CD4-positive, alpha-beta memory T cell (primary cell): ENCODE results near the gene ADAM12. TPM values are rescaled to one million over a fixed set of nuclear protein-coding genes. Genes with fewer than 3 reads are reported as not detected.

Experiments
- CTCF ChIA-PET: fragments of 350-600 bp; sonication (Branson Sonifier 250); formaldehyde crosslinking; loops from one replicate; lab custom pipeline; 2021; ENCODE audit warnings: inconsistent platforms; ENCODE audit not compliant: partially characterized antibody; lab: Charles Lee
- POLR2A ChIA-PET: fragments of 350-600 bp; sonication (Branson Sonifier 250); formaldehyde crosslinking; loops from one replicate; lab custom pipeline; 2021; ENCODE audit not compliant: partially characterized antibody; lab: Charles Lee
- DNase-seq, 5 donors: peaks; one replicate each; pipeline versions ENCODE4 v3.0.0 to v3.0.0-alpha.2; 2020 to 2022; ENCODE audit warnings: mixed read lengths in 1 of 5
- H3K27ac ChIP-seq: one replicate; pipeline ENCODE4 v1.7.0; 2013; ENCODE audit warnings: low read depth, low read length
- H3K27me3 ChIP-seq: 2 replicates; pipeline ENCODE4 v1.7.0; 2013; ENCODE audit warnings: mild to moderate bottlenecking, low read length, moderate library complexity; ENCODE audit not compliant: insufficient read depth
- H3K36me3 ChIP-seq: 2 replicates; pipeline ENCODE4 v1.7.0; 2013; ENCODE audit warnings: mild to moderate bottlenecking, low read length, moderate library complexity; ENCODE audit not compliant: insufficient read depth
- H3K4me1 ChIP-seq: 2 replicates; pipeline ENCODE4 v1.7.0; 2013; ENCODE audit warnings: mild to moderate bottlenecking, low read length, moderate library complexity; ENCODE audit not compliant: insufficient read depth
- H3K4me3 ChIP-seq, 2 donors: one replicate each; pipeline ENCODE4 v1.7.0; 2013; ENCODE audit warnings: low read length in 2 of 2, mild to moderate bottlenecking in 1 of 2
- H3K9me3 ChIP-seq, 2 donors: one replicate each; pipeline ENCODE4 v1.7.0; 2013; ENCODE audit warnings: low read length in 2 of 2, control low read depth in 1 of 2; ENCODE audit not compliant: control insufficient read depth in 1 of 2
- H3K27ac Mint-ChIP-seq, 7 donors: one replicate each; pipeline ENCODE4 v1.8.0; 2020 to 2021; ENCODE audit warnings: mixed read lengths in 7 of 7, mild to moderate bottlenecking in 6 of 7, inconsistent platforms in 3 of 7, moderate library complexity in 3 of 7
- H3K27me3 Mint-ChIP-seq, 2 donors: one replicate each; pipeline ENCODE4 v1.8.0; 2020 to 2021; ENCODE audit warnings: mixed read lengths in 2 of 2
- H3K36me3 Mint-ChIP-seq, 2 donors: one replicate each; pipeline ENCODE4 v1.8.0; 2020 to 2021; ENCODE audit warnings: mixed read lengths in 2 of 2, inconsistent platforms in 1 of 2, mild to moderate bottlenecking in 1 of 2
- H3K4me1 Mint-ChIP-seq, 4 donors: one replicate each; pipeline ENCODE4 v1.8.0; 2020 to 2021; ENCODE audit warnings: mixed read lengths in 4 of 4, mild to moderate bottlenecking in 1 of 4
- H3K4me3 Mint-ChIP-seq, 8 donors: one replicate each; pipeline ENCODE4 v1.8.0; 2020 to 2021; ENCODE audit warnings: mixed read lengths in 8 of 8, mild to moderate bottlenecking in 7 of 8, moderate library complexity in 6 of 8, inconsistent platforms in 3 of 8
- H3K9me3 Mint-ChIP-seq, 8 donors: one replicate each; pipeline ENCODE4 v1.8.0; 2020 to 2021; ENCODE audit warnings: mixed read lengths in 8 of 8, mild to moderate bottlenecking in 5 of 8, inconsistent platforms in 3 of 8, moderate library complexity in 1 of 8
- intact Hi-C: fragments of 100-400 bp; cut with micrococcal nuclease; formaldehyde crosslinking; loops from one replicate; pipeline ENCODE4 v1.15.1; 2023
- polyA plus RNA-seq, 2 donors: library from polyadenylated mRNA; unstranded; fragments of 300-500 nt; fragmentation: Illumina TruSeq; gene quantifications; one replicate each; pipeline ENCODE4 v1.2.3, GENCODE V29; 2021
- total RNA-seq, 2 experiments: library from RNA; stranded (reverse); gene quantifications; one replicate each; pipeline ENCODE4 v1.2.3, GENCODE V29; 2021

Gene ADAM12
- total and polyA plus RNA-seq, 4 experiments from 2014 or later: 0.17 to 2.3 (median 1.1) TPM

- no peaks in the 10 kb centered on the region for H3K4me1 ChIP-seq
- no peak overlapping the region for H3K27ac ChIP-seq
- ChIA-PET CTCF (no interaction called here), POLR2A (no interaction called here)
- peaks cover 0 to 9% (median 3%) of the 10 kb centered on the region in 8 donors for H3K9me3 Mint-ChIP-seq
- H3K36me3 Mint-ChIP-seq: no peaks in the 10 kb centered on the region
- H3K4me1 Mint-ChIP-seq: no peaks in the 10 kb centered on the region
- DNase-seq: no peak
- H3K9me3 ChIP-seq: no peaks in the 10 kb centered on the region
- H3K27me3 ChIP-seq: no peaks in the 10 kb centered on the region
- H3K4me3 Mint-ChIP-seq: no peak overlapping the region
- no peaks in the 10 kb centered on the region for H3K36me3 ChIP-seq
- H3K4me3 ChIP-seq: no peak overlapping the region
- H3K27ac Mint-ChIP-seq: no peak overlapping the region
- intact Hi-C loops: no loop called here
- H3K27me3 Mint-ChIP-seq: no peaks in the 10 kb centered on the region
Observed at GRCh38 chr10:126373972-126374371, 14.3 kb downstream of the ADAM12 start.

GRCh38 chr10:126373147-126373546 is 15.1 kb downstream of the ADAM12 start:
- Histone ChIP-seq H3K36me3 (no peaks in the 10 kb centered on the region), H3K27ac (no peak overlapping the region), H3K4me1 (no peaks in the 10 kb centered on the region), H3K9me3 (no peaks in the 10 kb centered on the region), H3K4me3 (no peak overlapping the region), H3K27me3 (no peaks in the 10 kb centered on the region)
- Mint-ChIP-seq H3K36me3 (no peaks in the 10 kb centered on the region), H3K4me1 (no peaks in the 10 kb centered on the region), H3K27me3 (no peaks in the 10 kb centered on the region), H3K4me3 (no peak overlapping the region), H3K9me3 (peaks cover 0 to 7% (median 3%) of the 10 kb centered on the region in 8 donors), H3K27ac (no peak overlapping the region)
- ChIA-PET POLR2A (no interaction called here), CTCF (no interaction called here)
- DNase-seq: no peak
- intact Hi-C loops: no loop called here

DNA sequence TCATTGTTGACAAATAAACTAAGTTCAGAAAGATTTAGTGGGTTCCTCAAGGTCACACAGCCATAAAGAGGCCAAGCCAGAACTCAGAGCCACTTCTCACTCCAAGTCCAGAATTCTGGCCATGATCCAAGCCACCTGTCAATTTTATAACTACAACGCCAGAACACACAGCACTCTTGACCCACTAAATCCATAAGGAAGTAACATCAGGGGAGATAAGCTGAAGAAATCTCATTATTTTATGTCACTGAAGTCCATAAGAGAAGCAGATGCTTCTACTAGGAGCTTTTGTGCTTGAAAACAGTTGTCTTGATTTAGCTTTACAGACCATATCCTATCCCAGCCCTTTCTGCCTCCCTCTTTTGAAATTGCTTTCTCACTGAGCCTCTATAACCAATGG is 15.9 kb downstream of the ADAM12 start:
- H3K4me3 ChIP-seq: no peak overlapping the region
- Mint-ChIP-seq H3K36me3 (no peaks in the 10 kb centered on the region), H3K27ac (no peak overlapping the region), H3K4me1 (no peaks in the 10 kb centered on the region), H3K27me3 (no peaks in the 10 kb centered on the region), H3K9me3 (peaks cover 0 to 7% (median 3%) of the 10 kb centered on the region in 8 donors), H3K4me3 (no peak overlapping the region)
- no peaks in the 10 kb centered on the region for H3K36me3 ChIP-seq
- no peaks in the 10 kb centered on the region for H3K4me1 ChIP-seq
- DNase-seq: no peak
- H3K9me3 ChIP-seq: no peaks in the 10 kb centered on the region
- H3K27me3 ChIP-seq: no peaks in the 10 kb centered on the region
- ChIA-PET CTCF (no interaction called here), POLR2A (no interaction called here)
- H3K27ac ChIP-seq: no peak overlapping the region
- intact Hi-C loops: no loop called here

GRCh38 chr10:126369125-126369710 is 19.1 kb downstream of the ADAM12 start:
- Mint-ChIP-seq H3K27me3 (no peaks in the 10 kb centered on the region), H3K4me3 (no peak overlapping the region), H3K36me3 (no peaks in the 10 kb centered on the region), H3K4me1 (no peaks in the 10 kb centered on the region), H3K27ac (peak overlapping the region in 1 of 7 donors; percentile 44), H3K9me3 (no peaks in the 10 kb centered on the region)
- H3K27me3 ChIP-seq: no peaks in the 10 kb centered on the region
- H3K27ac ChIP-seq: no peak overlapping the region
- DNase-seq: no peak
- CTCF ChIA-PET: no interaction called here
- H3K36me3 ChIP-seq: no peaks in the 10 kb centered on the region
- POLR2A ChIA-PET: no interaction called here
- no peaks in the 10 kb centered on the region for H3K4me1 ChIP-seq
- no peaks in the 10 kb centered on the region for H3K9me3 ChIP-seq
- intact Hi-C loops: no loop called here
- H3K4me3 ChIP-seq: no peak overlapping the region

DNA sequence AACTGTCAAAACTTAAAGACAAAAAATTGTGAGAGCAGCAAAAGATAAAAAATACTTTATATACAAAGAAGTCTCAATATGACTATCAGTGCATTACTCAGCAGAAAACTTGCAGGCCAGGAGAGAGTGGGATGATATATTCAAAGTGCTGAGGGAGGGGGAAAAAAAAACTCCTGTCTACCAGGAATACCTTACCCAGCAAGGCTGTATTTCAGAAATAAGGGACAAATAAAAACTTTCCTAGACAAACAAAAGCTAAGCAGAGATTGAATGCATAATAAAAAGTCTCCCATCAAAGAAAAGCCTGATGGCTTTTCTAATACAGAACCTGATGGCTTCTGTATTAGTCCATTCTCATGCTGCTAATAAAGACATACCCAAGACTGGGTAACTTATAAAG is 31.1 kb downstream of the ADAM12 start:
- no peaks in the 10 kb centered on the region for H3K27me3 ChIP-seq
- Mint-ChIP-seq H3K9me3 (peaks cover 3 to 54% (median 41%) of the 10 kb centered on the region in 8 donors), H3K27ac (no peak overlapping the region), H3K4me1 (no peaks in the 10 kb centered on the region), H3K36me3 (peaks cover 0 to 11% of the 10 kb centered on the region in 2 donors), H3K4me3 (no peak overlapping the region), H3K27me3 (peaks cover 0 to 2% of the 10 kb centered on the region in 2 donors)
- H3K36me3 ChIP-seq: no peaks in the 10 kb centered on the region
- intact Hi-C loops: no loop called here
- no peak overlapping the region for H3K4me3 ChIP-seq
- ChIA-PET POLR2A (no interaction called here), CTCF (no interaction called here)
- H3K4me1 ChIP-seq: no peaks in the 10 kb centered on the region
- no peaks in the 10 kb centered on the region for H3K9me3 ChIP-seq
- no peak overlapping the region for H3K27ac ChIP-seq
- DNase-seq: no peak

GRCh38 chr10:126353666-126354065 is 34.6 kb downstream of the ADAM12 start:
- ChIA-PET CTCF (interaction anchor here (0.6 kb wide), 1 partner anchor 33 kb away, joined by 3 read pairs; no protein-coding TSS in a partner anchor), POLR2A (no interaction called here)
- Mint-ChIP-seq H3K4me1 (no peaks in the 10 kb centered on the region), H3K27me3 (no peaks in the 10 kb centered on the region), H3K36me3 (no peaks in the 10 kb centered on the region), H3K9me3 (peaks cover 0 to 37% (median 30%) of the 10 kb centered on the region in 8 donors), H3K4me3 (no peak overlapping the region), H3K27ac (no peak overlapping the region)
- Histone ChIP-seq H3K4me3 (no peak overlapping the region), H3K27me3 (no peaks in the 10 kb centered on the region), H3K36me3 (no peaks in the 10 kb centered on the region), H3K9me3 (no peaks in the 10 kb centered on the region), H3K27ac (no peak overlapping the region), H3K4me1 (no peaks in the 10 kb centered on the region)
- DNase-seq: no peak
- intact Hi-C loops: no loop called here

GRCh38 chr10:126352453-126352852 is 35.8 kb downstream of the ADAM12 start:
- H3K4me1 ChIP-seq: no peaks in the 10 kb centered on the region
- intact Hi-C loops: no loop called here
- H3K27me3 ChIP-seq: no peaks in the 10 kb centered on the region
- DNase-seq: no peak
- Mint-ChIP-seq H3K9me3 (peaks cover 0 to 29% (median 20%) of the 10 kb centered on the region in 8 donors), H3K4me1 (no peaks in the 10 kb centered on the region), H3K36me3 (no peaks in the 10 kb centered on the region), H3K27ac (no peak overlapping the region), H3K27me3 (no peaks in the 10 kb centered on the region), H3K4me3 (no peak overlapping the region)
- no peak overlapping the region for H3K4me3 ChIP-seq
- POLR2A ChIA-PET: no interaction called here
- H3K27ac ChIP-seq: no peak overlapping the region
- CTCF ChIA-PET: no interaction called here
- H3K9me3 ChIP-seq: no peaks in the 10 kb centered on the region
- H3K36me3 ChIP-seq: no peaks in the 10 kb centered on the region
